Aorta (tissue), 5 donors: ENCODE data around the gene DOK6. TPM values are rescaled to one million over a fixed set of nuclear protein-coding genes. Genes with fewer than 3 reads are reported as not detected.
"Not testable (repeated sequence)": the region's sequence is repeated elsewhere in the genome, so short reads cannot be mapped to it uniquely, and the experiment has no call there.

Source experiments
- ATAC-seq: fragments of 200-7000 bp; cut with Tn5 transposase; one replicate; pipeline ENCODE4 v1.9.1; 2022; ENCODE audit warnings: moderate library complexity; ENCODE audit not compliant: low FRiP score
- DNase-seq, 2 donors: peaks; one replicate each; pipeline ENCODE4 v3.0.0-alpha.2; 2020
- H3K27ac ChIP-seq, 2 donors: one replicate each; pipeline ENCODE4 v1.5.1; 2013; ENCODE audit warnings: low read length in 2 of 2, mild to moderate bottlenecking in 2 of 2, moderate library complexity in 2 of 2, control low read depth in 1 of 2, inconsistent platforms in 1 of 2, low read depth in 1 of 2
- H3K27me3 ChIP-seq, 2 donors: one replicate each; pipeline ENCODE4 v1.6.1; 2013; ENCODE audit warnings: control low read depth in 1 of 2, low read length in 1 of 2, mild to moderate bottlenecking in 1 of 2, moderate library complexity in 1 of 2; ENCODE audit not compliant: insufficient read depth in 2 of 2, control insufficient read depth in 1 of 2
- H3K36me3 ChIP-seq, 2 donors: one replicate each; pipeline ENCODE4 v1.6.1; 2013; ENCODE audit warnings: control low read depth in 1 of 2, low read length in 1 of 2, mild to moderate bottlenecking in 1 of 2; ENCODE audit not compliant: insufficient read depth in 2 of 2, control insufficient read depth in 1 of 2
- H3K4me1 ChIP-seq, 2 donors: one replicate each; pipeline ENCODE4 v1.6.1; 2013; ENCODE audit warnings: low read length in 2 of 2, control low read depth in 1 of 2, mild to moderate bottlenecking in 1 of 2, moderate library complexity in 1 of 2; ENCODE audit not compliant: insufficient read depth in 2 of 2, control insufficient read depth in 1 of 2
- H3K4me3 ChIP-seq, 2 donors: one replicate each; pipeline ENCODE4 v1.5.1; 2013; ENCODE audit warnings: low read length in 2 of 2, control low read depth in 1 of 2, mild to moderate bottlenecking in 1 of 2
- H3K9me3 ChIP-seq: one replicate; pipeline ENCODE4 v1.6.1; 2013; ENCODE audit warnings: mild to moderate bottlenecking, low read length; ENCODE audit not compliant: control insufficient read depth
- WGBS, 2 donors: extraction: QIAGEN DNeasy Blood & Tissue Kit; methylation state at CpG; one replicate each; pipeline ENCODE4 v1.1.7; 2013; 5-methylcytosine and 5-hydroxymethylcytosine counted together
- intact Hi-C, 2 donors: fragments of 100-400 bp; cut with DNase I; formaldehyde crosslinking; loops; one replicate each; pipeline versions ENCODE4 v1.14.2 to v1.15.0; 2022
- polyA plus RNA-seq, 2 donors: library from polyadenylated mRNA; stranded (reverse); fragments of 200-250 nt; gene quantifications; one replicate each; pipeline ENCODE4 v1.2.3, GENCODE V29; 2013
- total RNA-seq, 2 donors: library from RNA; stranded (reverse); fragmentation: NEBNext Ultra II Directional; extraction: Animal tissue kit (Norgen Biotek cat#: 25700); gene quantifications; one replicate each; pipeline ENCODE4 v1.2.1, GENCODE V29; 2021
- donor health status: healthy with polysubstance abuse.
- donor health status: Bipolar disorder and iron deficiency.
- donor health status: DM: no; HTN: no; CAD: no.
- donor health status: DM: no; HTN: no; CAD: no.
- donor health status: DM: yes; HTN: yes; CAD: no.

The DOK6 gene
- total and polyA plus RNA-seq, 4 donors = 1.2 to 6.3 (median 3.9) TPM

- WGBS, 2 donors = 94 to 98% methylated on average over 5 of the region's 5 CpGs
- intact Hi-C loops = no loop called here
- H3K27ac ChIP-seq = no peak overlapping the region
- H3K4me3 ChIP-seq = no peak overlapping the region
- H3K9me3 ChIP-seq = no peaks in the 10 kb centered on the region
- H3K36me3 ChIP-seq = no peaks in the 10 kb centered on the region
- no peak for ATAC-seq
- no peak for DNase-seq
- H3K27me3 ChIP-seq = no peaks in the 10 kb centered on the region
- H3K4me1 ChIP-seq = no peaks in the 10 kb centered on the region
Measured at GRCh38 chr18:69651243-69651642, 250.6 kb downstream of the DOK6 start.

GRCh38 chr18:69655816-69656215, 255.1 kb downstream of the DOK6 start:
- no peak for ATAC-seq
- no peaks in the 10 kb centered on the region for H3K27me3 ChIP-seq
- H3K4me3 ChIP-seq = no peak overlapping the region
- H3K9me3 ChIP-seq = no peaks in the 10 kb centered on the region
- no peaks in the 10 kb centered on the region for H3K4me1 ChIP-seq
- H3K27ac ChIP-seq = no peak overlapping the region
- intact Hi-C loops = no loop called here
- DNase-seq = no peak
- H3K36me3 ChIP-seq = no peaks in the 10 kb centered on the region

- intact Hi-C loops = no loop called here
- WGBS, 2 donors = 97 to 98% methylated on average over 4 of the region's 4 CpGs
- no peak for DNase-seq
- Histone ChIP-seq H3K36me3 (no peaks in the 10 kb centered on the region), H3K4me3 (no peak overlapping the region), H3K27ac (no peak overlapping the region), H3K4me1 (no peaks in the 10 kb centered on the region), H3K9me3 (no peaks in the 10 kb centered on the region), H3K27me3 (no peaks in the 10 kb centered on the region)
- no peak for ATAC-seq
Measured at GRCh38 chr18:69658103-69658502, 257.4 kb downstream of the DOK6 start.

GRCh38 chr18:69658685-69659084, 258.0 kb downstream of the DOK6 start:
- H3K4me1 ChIP-seq = no peaks in the 10 kb centered on the region

GRCh38 chr18:69659142-69659651, 258.5 kb downstream of the DOK6 start:
- no peak overlapping the region for H3K4me3 ChIP-seq
- ATAC-seq = no peak
- no peak for DNase-seq
- H3K27ac ChIP-seq = no peak overlapping the region
- WGBS, 2 donors = 62 to 69% methylated on average over 6 of the region's 6 CpGs
- H3K9me3 ChIP-seq = no peaks in the 10 kb centered on the region
- H3K4me1 ChIP-seq = no peaks in the 10 kb centered on the region
- intact Hi-C loops = no loop called here
- H3K36me3 ChIP-seq = no peaks in the 10 kb centered on the region
- no peaks in the 10 kb centered on the region for H3K27me3 ChIP-seq

More at GRCh38 chr18:69658685-69659084, 258.0 kb downstream of the DOK6 start:
- H3K36me3 ChIP-seq = no peaks in the 10 kb centered on the region
- no peak overlapping the region for H3K27ac ChIP-seq
- intact Hi-C loops = no loop called here
- DNase-seq (no peak), ATAC-seq (no peak)
- no peaks in the 10 kb centered on the region for H3K27me3 ChIP-seq
- H3K9me3 ChIP-seq = no peaks in the 10 kb centered on the region
- 69 to 88% methylated on average over 2 of the region's 2 CpGs for WGBS, 2 donors
- H3K4me3 ChIP-seq = no peak overlapping the region

GRCh38 chr18:69662090-69662489, 261.4 kb downstream of the DOK6 start:
- H3K27ac ChIP-seq, DNase-seq, H3K4me3 ChIP-seq, H3K9me3 ChIP-seq, ATAC-seq, H3K27me3 ChIP-seq, H3K36me3 ChIP-seq, intact Hi-C loops, H3K4me1 ChIP-seq: not testable (repeated sequence)
- WGBS, 2 donors = 69 to 74% methylated on average over 5 of the region's 5 CpGs

GRCh38 chr18:69664399-69664798, 263.7 kb downstream of the DOK6 start:
- no peaks in the 10 kb centered on the region for H3K36me3 ChIP-seq
- no peak overlapping the region for H3K4me3 ChIP-seq
- no peak for DNase-seq
- no peaks in the 10 kb centered on the region for H3K9me3 ChIP-seq
- no peaks in the 10 kb centered on the region for H3K27me3 ChIP-seq
- intact Hi-C loops = no loop called here
- ATAC-seq = no peak
- no peak overlapping the region for H3K27ac ChIP-seq
- WGBS, 2 donors = 60 to 61% methylated on average over 3 of the region's 3 CpGs
- no peaks in the 10 kb centered on the region for H3K4me1 ChIP-seq

GRCh38 chr18:69674292-69674877, 273.7 kb downstream of the DOK6 start:
- intact Hi-C loops = no loop called here
- no peaks in the 10 kb centered on the region for H3K9me3 ChIP-seq
- DNase-seq (no peak), ATAC-seq (peak; percentile 11)
- no peak overlapping the region for H3K27ac ChIP-seq
- H3K27me3 ChIP-seq = no peaks in the 10 kb centered on the region
- H3K36me3 ChIP-seq = no peaks in the 10 kb centered on the region
- H3K4me3 ChIP-seq = no peak overlapping the region
- 75 to 80% methylated on average over 2 of the region's 2 CpGs for WGBS, 2 donors
- peaks cover 0 to 2% of the 10 kb centered on the region in 2 donors for H3K4me1 ChIP-seq

- intact Hi-C loops = no loop called here
- no peaks in the 10 kb centered on the region for H3K27me3 ChIP-seq
- no peak overlapping the region for H3K4me3 ChIP-seq
- peaks cover 0 to 2% of the 10 kb centered on the region in 2 donors for H3K4me1 ChIP-seq
- WGBS, 2 donors = 90 to 93% methylated on average over 2 of the region's 2 CpGs
- no peak for ATAC-seq
- no peaks in the 10 kb centered on the region for H3K9me3 ChIP-seq
- no peaks in the 10 kb centered on the region for H3K36me3 ChIP-seq
- DNase-seq = no peak
- no peak overlapping the region for H3K27ac ChIP-seq
Measured at GRCh38 chr18:69674966-69675365, 274.3 kb downstream of the DOK6 start.
